NOMO-1 treated with dmso at 0.1 percent for 144 hours (cell line): Measurements from ENCODE around the gene GALNTL6.

Source experiments
- DNase-seq: peaks from one replicate; lab custom pipeline; 2025; ENCODE audit not compliant: unreplicated experiment; lab: John Stamatoyannopoulos, UW

Gene GALNTL6

DNA sequence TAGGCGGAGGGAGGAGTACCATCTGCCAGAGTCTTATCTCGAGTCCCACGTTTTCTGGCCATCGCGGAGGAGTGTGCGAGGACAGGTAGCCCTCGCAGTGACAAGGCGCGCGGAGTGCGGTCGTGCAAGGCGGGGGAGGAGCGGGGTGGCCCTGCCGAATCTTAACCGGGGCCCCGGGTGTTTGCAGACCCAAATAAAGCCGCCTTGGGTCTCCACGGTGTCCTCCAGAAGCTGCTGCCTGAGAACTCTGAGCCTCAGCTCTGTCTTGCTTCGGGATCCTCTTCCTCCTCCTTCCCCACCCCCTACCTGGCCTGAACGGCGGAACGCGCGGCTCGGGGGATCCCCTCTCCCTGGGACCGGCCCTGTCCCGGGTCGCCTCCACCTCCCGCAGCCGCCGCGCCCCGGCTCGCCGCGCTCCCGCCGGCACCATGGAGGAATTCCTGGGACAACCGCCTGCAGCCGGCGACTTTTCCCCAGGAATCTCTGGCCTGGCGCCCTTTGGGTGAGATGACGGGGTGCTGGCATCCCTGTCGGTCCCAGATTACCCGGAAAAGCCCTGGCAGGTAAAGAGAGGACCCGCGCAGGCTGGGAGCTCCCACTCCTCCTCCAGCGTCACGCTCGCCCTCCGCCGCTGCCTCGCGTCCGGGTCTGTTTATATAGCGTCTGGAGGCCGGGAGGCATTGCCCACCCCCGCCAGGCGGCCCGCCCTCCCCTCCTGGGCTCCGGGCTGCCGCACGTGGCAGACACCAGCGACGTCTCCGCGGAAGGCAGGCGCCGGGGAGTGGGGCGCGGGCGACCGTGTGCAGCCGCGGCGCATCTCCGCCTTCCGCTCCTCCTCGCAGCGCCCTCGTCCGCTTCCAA is at the start of gene GALNTL6:
Gene GALNTL6 (plus strand): TSS at position 740 of the 861 bp plus-strand sequence.
- no peak for DNase-seq

DNA sequence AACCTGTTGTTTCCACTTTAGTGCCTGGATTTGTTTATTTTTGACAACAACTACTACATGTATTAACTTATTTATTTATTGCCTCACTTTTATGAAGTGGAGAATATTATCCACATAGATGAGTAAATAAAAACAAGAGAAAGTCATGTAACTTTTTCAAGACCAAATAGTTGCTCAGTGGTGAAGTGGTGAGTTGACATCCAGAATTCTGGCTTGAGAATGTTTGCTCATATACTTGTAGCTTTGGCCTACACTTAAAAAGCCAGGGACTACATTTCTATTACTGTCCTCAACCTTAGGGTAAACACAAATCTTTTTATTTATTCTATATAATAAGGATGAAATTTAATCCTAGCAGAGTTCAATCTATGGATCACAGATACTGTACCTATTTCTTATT is 47.7 kb upstream of the GALNTL6 start:
- DNase-seq: no peak

DNA sequence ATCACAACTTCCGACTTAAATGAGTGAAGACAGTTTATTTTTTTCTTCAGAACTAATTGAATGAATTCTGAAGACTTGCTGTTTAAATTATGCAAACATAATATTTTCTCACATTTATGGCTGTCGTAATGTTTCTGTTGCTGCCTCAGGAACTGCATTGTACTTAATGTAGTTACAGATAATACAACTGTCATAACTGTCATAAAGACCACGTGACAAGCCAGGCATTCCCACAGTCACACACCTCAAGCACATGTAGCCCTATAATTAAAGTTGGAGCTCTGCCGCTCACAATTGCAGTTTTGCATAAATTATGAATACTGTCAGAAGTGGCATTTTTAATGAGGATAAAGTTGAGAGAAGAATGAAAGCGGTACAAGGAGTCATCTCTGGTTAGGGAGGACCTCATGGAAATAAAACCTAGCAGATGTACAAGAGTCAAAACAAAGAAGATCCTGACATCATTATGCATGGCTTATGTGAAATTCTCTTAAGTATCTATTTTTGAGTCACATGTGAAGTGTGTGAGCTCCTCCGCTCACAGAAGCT is 38.5 kb upstream of the GALNTL6 start:
- no peak for DNase-seq

DNA sequence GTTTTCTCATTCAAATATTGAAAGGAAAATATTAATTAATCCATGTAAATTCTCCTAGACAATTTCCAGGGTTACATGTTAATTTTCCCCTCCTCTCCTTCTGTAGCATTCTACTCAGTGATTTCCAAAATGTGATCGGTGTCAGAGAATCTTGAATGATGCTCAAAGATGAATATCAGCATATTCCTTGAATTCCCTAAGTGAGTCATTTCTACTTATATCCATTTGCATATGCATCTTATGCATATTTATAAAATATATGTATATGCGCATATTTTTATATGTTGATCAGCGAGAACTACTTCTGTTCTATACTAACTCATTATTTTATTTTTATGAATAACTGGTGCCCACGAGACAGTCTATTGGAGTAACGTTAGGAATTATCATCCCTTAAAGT is 33.9 kb upstream of the GALNTL6 start:
- DNase-seq: no peak

DNA sequence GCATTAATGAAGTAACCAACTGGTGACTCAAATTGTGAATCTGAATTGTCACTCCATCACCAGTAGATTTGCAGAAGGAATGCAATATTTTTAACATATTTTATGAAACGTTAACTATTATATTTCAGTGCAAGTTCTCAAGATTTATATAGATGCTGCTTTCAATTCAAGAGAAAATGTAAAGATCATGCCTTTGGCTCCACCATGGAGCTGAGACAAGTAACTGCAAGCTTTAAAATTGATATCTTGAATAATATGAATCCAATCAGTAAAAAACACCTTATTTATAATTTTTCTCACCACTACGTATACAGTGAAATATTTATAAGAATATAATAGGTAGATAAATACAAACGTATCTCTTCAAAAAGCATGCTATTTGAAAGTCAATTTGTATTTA is 27.8 kb upstream of the GALNTL6 start:
- no peak for DNase-seq

DNA sequence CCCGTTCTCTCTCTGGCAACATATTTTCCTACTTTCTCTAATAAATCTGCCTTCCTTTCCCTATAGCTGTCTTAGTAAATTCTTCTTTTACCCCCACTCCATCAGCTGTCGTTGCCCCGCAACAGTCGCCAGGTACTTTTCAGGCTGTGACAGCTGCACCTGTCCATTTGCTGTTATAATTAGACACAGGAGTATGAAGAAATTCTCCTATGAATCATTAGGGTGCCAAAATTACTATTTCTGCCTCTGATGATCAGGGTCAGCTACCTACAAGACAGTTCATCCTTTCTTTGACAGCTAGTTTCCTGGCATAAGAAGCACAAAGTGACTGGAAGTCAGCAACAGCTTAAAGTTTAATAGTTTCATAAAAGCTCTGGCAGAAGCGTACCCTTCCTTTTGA is 19.5 kb upstream of the GALNTL6 start:
- no peak for DNase-seq

DNA sequence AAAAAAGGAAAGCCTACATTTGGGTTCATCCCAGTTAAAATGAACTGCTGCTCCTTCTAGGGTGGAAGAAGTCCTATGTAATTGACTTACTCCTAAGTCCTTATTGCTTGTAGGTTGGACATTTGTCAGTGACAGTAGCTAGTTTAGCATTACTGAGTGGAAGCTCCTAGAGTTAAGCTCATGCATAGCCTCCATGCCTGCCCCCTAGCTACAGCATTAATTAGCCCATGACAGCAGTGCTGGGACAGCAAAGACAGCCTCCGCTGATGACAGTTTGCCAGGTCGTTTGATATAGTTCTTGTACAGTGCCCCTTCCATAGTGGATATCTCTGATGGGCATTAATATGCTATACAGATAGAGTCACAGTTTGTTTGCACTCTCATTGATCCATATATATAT is 18.7 kb upstream of the GALNTL6 start:
- DNase-seq: no peak

DNA sequence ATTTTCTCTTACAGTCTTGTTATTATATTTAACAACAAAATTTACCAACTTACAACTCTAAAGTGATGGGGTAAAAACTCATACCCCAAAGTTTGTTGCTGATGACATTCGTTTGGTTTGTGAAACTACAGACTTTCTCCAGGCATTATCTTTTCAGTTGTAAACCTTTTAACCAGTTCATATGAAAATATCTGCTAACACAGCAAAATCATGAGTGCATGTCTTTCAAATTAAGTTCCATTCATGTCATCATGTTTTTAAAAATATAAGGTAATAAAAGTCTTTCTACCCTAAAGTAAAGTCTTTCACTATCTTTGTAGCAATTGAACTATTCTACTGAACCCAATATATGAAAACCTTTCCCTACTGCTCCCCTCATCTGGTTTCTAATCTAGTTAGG is 3.4 kb upstream of the GALNTL6 start:
- DNase-seq: no peak

DNA sequence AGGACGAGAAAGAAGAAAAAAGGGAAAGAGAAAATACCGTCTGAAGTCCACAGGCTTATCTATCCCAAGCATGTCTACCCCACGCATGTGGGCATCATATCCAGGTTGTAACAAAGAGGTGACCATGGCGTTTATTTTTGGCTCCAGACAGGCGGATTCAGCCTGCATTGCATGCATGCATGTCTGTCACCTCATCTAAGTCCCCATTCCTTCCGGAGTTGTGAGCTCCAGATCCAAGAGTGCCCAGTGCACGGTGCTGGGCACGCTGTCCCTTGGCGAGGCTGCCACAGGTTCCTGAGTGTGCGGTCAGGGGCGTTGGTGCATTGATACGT is 905 bp upstream of the GALNTL6 start:
- DNase-seq: no peak

DNA sequence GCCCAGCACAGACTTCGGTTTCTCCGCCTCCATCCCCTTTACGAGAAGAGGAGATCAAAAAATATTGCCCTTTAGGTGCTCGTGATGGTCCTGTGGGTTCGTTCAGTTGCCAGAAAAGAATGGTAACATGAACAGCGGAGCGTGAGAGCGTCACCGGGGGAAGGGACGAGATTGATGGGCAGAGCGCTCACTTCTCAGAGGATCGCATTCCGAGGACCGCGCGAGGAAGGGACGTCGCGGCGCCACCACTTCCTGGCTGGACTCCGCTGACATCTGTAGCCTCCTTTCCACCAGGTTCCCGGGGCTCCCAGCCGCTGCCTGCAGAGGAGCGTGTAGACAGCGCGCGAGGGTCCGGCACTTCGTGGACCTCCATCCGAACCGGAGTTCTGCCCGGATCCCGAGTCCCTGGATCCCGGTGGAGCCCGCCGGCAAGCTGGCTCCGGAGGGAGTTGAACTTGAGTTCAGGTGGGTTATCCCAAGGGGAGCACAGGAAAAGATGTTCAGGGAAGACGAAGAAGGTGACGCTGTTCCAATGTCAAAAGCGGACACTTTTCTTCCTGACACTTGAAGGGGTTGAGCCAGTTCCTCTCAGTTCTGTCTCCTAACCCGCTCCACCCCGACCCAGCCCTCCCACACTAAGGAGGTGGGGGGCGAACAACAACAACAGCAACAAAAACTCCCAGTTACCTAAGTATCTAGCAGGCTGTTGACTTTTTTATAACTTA is 484 bp downstream of the GALNTL6 start:
- DNase-seq: no peak

DNA sequence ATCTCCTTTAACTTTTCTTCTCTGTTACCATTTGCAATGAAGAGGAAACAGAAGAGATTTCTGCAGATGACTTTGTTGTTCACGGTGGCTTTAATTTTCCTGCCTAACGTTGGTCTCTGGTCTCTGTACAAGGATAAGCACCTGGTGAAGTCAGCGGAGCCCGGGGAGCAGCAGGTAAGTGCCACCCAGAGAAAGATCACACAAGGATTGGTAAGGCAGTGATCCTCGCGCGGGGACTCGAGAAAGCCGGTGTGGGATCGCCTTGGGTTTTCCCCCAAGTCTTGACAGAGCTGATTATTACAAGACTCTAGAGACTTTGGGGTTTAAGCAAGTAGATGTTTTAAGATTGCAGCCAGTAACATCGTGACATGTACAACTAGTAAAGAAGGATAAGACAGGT is 1.3 kb downstream of the GALNTL6 start:
- no peak for DNase-seq

DNA sequence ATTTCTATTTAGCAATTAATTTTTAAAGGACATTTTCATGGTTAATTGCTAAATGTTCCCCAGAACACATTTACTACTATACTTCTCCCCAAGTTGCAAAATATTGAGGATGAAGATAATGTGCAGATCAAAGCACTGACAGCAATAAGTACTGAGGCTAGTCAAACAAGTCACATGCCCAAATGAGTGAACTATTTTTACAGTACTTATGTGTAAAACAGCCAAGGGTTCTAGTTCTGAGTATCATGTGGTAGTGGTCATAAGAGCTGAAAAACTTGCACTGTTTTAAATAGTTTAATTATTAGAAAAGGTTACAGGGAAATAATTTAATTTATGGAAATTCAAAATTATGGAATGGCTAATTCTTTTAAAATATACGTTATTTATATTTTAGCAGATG is 3.8 kb downstream of the GALNTL6 start:
- no peak for DNase-seq

DNA sequence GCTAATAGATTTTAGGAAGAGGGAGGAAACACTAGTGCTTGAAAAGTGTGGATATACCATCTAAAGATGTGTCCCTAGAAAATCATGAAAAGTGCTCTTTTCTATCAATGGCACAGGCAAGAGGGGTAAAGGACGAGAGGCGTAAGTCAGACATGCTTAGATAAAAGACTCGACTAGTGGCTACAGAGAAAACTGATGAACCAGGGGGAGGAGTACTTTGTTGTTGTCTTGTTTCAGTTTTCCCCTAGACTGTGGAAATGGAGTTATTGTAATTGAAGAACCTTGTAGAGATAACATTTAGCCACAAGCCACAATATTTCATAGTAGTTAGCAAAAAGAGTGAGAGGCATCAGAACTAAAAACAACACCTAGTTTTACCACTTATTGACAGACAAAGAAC is 21.4 kb downstream of the GALNTL6 start:
- DNase-seq: no peak

DNA sequence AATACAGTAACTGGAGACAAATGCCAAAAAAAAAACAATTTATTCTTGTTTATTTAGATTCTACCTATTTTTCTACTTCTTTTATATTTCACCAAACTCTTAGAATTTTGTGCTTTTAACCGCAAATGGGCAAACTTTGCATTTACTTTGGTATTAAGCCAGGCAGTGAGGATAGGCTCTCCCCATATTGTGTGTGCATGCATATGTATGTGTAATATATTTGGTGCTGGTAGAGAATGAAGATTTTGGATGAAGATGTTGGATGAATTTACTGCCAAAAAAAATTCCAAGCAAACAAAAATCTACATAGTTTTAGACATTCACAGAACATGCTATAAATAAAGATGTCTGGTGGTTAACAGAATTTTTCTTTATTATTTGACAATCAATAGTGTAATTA is 30.3 kb downstream of the GALNTL6 start:
- no peak for DNase-seq

DNA sequence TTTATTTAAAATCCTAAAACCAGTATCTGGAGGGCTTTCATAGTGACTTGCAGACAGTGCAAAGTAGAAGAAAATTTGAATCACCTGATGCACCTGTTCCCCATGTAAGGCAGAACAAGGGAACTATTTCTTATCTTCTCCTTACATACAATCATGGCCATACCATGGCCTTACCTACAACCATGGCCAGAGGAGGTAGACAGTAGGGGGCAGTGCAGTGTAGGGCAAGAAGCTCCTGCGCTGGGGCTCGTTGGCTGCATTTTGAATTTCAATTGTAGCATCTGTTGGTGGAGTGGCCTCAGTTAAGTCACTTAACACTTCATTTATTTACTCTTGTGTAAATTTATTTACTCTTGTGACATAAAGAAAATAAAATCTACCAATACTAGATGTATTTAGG is 33.0 kb downstream of the GALNTL6 start:
- DNase-seq: peak; percentile 25

DNA sequence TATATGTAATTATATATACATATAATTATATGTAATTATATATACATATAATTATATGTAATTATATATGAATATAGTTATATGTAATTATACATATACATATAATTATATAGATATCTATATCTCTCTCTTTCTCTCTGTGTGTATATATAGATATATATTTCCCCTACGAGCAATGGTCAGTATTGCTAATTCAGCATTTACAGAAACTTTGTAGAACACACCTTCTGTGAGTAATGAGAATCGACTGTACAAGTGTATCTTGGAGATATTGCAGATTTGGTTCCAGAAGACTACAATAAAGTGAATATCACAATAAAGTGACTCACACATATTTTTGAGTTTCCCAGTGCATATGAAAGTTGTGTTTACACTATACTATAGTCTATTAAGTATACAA is 33.7 kb downstream of the GALNTL6 start:
- DNase-seq: no peak

DNA sequence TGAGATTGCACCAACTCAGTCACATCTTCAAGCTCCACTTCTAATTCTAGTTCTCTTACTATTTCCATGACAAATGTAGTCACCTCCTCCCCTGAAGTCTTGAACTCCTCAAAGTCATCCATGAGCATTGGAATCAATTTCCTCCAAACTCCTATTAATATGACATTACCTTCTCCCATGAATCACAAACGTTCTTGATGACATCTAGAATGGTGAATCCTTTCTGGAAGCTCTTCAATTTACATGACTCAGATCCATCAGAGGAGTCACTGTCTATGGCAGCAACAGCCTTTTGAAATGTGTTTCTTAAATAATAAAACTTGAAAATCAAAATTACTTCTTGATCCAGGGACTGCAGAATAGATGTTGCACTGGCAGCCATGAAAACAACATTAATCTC is 34.5 kb downstream of the GALNTL6 start:
- DNase-seq: no peak

DNA sequence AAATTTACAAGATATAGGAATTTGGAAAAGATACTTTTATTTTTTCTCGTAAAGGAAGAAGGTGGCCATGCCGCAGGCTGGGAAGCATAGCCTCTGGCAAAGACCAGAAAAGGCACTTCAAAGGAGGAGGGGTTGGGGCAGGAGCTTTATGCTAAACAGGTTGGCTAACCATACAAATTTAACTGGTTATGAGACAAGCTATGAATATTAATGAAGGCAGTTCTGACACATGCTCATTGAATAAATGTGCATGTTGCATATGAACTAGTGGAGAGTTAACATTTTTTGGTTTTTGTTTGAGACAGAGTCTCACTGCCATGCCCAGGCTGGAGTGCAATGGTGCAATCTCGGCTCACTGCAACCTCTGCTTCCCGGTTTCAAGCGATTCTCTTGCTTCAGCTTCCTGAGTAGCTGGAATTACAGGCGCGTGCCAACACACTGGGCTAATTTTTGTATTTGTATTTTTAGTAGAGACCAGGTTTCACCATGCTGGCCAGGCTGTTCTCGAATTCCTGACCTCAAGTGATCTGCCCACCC is 36.5 kb downstream of the GALNTL6 start:
- DNase-seq: no peak

DNA sequence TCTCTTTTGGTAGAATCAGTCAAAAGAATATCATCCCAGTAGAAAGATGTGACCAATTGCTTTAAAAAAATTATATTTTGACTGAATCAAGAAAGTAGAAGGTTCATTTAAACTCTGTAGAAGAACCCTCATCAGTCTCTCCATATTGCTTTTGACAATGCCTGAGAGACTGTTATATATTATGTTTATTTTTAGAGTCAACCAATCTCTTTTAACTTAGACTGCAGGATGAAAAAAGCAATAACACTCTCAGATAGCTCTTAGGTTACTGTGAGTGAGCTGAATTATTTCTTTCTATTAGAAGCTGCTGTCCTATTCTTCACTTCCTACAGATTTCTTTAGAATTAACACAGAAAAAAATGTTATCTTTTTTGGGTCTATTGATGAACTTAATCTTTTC is 38.1 kb downstream of the GALNTL6 start:
- DNase-seq: no peak

DNA sequence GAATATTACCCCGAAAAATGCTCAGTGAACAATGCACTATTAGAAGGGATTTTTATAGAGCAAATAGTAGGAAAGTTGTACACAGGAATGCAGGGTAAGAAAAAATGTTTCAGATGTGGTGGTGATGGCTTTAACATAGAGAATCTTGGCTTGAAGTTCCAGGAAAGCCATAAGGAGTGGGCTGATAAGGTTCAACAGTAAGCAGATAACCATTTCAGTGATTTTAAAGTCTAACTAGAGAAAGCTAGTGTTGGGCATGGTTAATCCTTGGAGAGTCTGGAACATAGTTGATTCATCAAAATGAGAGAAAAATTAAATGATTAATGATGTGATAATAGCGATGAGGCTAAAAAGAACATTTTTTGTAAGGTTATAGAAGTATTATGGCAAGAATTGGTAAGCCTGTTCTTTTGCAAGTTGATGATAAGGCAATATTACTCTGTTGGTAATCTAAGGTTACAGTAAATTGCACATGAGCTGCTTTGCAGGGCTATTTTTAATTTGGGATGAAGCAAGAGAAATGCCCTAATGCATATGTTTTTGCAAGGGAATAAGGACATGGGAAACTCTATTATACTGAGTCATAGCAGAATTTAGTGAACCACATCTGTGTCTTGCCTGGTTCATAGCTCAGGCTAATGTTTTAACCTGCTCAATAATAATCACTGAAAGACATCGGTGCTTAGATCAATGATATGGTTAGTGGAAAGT is 44.3 kb downstream of the GALNTL6 start:
- DNase-seq: no peak

DNA sequence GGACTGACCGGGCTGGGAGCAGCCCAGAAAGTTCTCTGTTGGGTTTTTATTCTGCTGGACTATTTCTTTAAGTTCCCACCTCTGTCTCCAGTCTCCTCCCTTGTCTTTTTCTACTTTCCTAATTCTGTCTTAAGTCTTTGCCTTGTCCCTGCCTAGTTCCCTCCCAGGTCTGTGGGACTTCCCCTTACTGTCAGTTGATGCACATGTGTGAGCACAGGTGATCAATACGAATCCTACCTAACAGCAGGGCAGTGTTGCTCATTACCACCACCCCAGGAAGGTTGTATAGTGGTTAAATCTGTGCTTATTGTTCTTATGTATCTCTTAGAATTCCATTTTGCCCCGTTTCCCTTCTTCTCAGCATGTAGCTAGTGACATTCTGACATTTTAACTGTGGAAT is 62.1 kb downstream of the GALNTL6 start:
- no peak for DNase-seq

DNA sequence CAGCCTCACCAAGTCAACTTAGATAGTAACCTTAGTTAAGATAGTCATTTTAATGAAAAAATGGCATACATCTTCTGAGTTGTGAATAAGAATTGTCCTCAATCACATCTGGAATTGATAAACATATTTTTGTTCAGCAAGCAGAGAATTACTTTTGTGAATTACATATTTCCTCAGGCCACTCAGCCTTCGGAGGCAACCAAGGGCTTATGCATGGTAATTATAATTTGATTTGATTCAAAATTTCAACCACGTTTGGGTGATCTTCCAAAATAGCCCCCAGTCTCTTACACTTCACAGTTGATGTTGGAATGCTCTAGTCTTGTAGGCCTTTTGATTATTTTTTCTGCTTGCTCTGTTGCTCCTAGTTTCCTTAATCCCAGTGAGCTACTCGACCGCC is 63.4 kb downstream of the GALNTL6 start:
- no peak for DNase-seq
